ENCODE results near the gene OPA3. TPM values are rescaled to one million over a fixed set of nuclear protein-coding genes. Genes with fewer than 3 reads are reported as not detected.

OPA3 gene
- total and polyA plus RNA-seq, 10 of the 15 experiments (the other 5 are each of a cell fraction or from before 2014, with no cell fraction given) = 2.2 to 24.3 (median 13.3) TPM

- TF ChIP-seq NFIC (IDR thresholded peaks at IDR 0.05; ENCODE audit: low read depth, low read length) (no peak), NKRF (conservative IDR thresholded peaks at IDR 0.05) (peak; percentile 46), ZNF217 (IDR thresholded peaks at IDR 0.05) (peak; percentile 30; the same call in 1 of the 2 replicates), POLR2AphosphoS2 (IDR thresholded peaks at IDR 0.05; ENCODE audit: low read depth, low read length) (0 out of 2 replicates have a peak, but pooled peaks have one; percentile 16), MYB (IDR thresholded peaks at IDR 0.05; ENCODE audit: borderline replicate concordance, low read depth, low read length) (no peak), SMARCA5 (IDR thresholded peaks at IDR 0.05) (peak; percentile 31; the same call in 1 of the 2 replicates), RB1 (IDR thresholded peaks at IDR 0.05; ENCODE audit: borderline replicate concordance) (peak; percentile 72; the same call in 1 of the 2 replicates), CBX5 (IDR thresholded peaks at IDR 0.05; ENCODE audit: low read depth) (no peak), JUNB (IDR thresholded peaks at IDR 0.05) (no peak), E2F4 (IDR thresholded peaks at IDR 0.05; ENCODE audit: low read depth, low read length) (no peak), GABPA (IDR thresholded peaks at IDR 0.05; ENCODE audit: low read depth) (no peak), PKNOX1 (IDR thresholded peaks at IDR 0.05) (peak; percentile 70), REST (IDR thresholded peaks at IDR 0.05; ENCODE audit: low read depth, low read length) (no peak), FOXK2 (IDR thresholded peaks at IDR 0.05) (no peak), CREB1 (IDR thresholded peaks at IDR 0.05; ENCODE audit: low read depth) (peak; percentile 55; the same call in 1 of the 2 replicates), CHD4 (IDR thresholded peaks at IDR 0.05) (no peak), STAT1 (conservative IDR thresholded peaks at IDR 0.05) (0 out of 2 replicates have a peak, but pooled peaks have one; percentile 49), CREM (IDR thresholded peaks at IDR 0.05; ENCODE audit: low read depth) (peak; percentile 55; the same call in 1 of the 2 replicates), IRF5 (IDR thresholded peaks at IDR 0.05; ENCODE audit: borderline replicate concordance) (no peak), CHD2 (IDR thresholded peaks at IDR 0.05; ENCODE audit: borderline replicate concordance, low read depth, low read length) (peak; percentile 13; the same call in 1 of the 2 replicates), SUPT20H (IDR thresholded peaks at IDR 0.05; ENCODE audit: borderline replicate concordance, control insufficient read depth, low read depth, low read length) (no peak)
Measured at GRCh38 chr19:45508861-45509691, 75.5 kb downstream of the OPA3 start (continued).

Data from GM12878 (cell line).